Measurements from ENCODE around the gene RCSD1. TPM values are rescaled to one million over a fixed set of nuclear protein-coding genes. Genes with fewer than 3 reads are reported as not detected.

The RCSD1 gene
- total and polyA plus RNA-seq, 2 donors (not counting 3 experiments of a cell fraction or from before 2014, with no cell fraction given): 0.08 to 1.00 TPM

DNA sequence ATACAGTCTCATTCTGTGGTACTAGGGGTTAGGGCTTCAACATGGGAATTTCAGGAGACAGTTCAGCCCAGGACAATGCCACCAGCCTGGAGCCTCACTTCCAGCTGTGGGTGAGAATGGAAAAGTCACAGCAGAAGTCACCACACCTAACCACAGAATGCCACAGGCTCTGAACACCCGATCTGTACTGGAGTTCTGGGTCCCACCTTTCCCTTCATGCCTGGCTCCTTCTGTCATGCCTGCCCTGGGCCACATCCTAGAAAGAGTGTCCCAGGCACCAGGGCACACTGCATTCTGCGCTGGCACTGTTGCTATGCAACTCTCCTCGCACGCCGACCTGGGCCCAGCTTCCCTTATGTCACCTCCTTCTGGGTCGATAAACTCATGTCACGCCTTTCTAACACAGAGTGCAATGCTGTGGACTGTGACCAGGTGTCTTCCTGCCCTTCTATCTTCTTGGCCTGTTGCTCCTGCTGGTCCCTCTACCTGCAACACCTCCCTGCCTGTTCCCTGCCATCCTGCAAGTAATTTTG lies 21.2 kb downstream of the RCSD1 start:
- no TSS peak for BruUV-seq (replicated peaks)
- H3K9me3 ChIP-seq (replicated peaks; ENCODE audit: control insufficient read depth, insufficient read depth, low read length): no peaks in the 10 kb centered on the region
- H3K27me3 ChIP-seq (ENCODE audit: control insufficient read depth in 2 of 2, insufficient read depth in 2 of 2, low read length in 2 of 2): peaks cover 0 to 3% of the 10 kb centered on the region in 2 experiments
- no peak overlapping the region for H3K27ac ChIP-seq (ENCODE audit: insufficient read depth, low read depth, low read length)
- intact Hi-C loops (cut with micrococcal nuclease): no loop called here
- dilution Hi-C loops (cut with MboI; ENCODE audit: extremely low pct_ligation_motif_present, low sequenced_read_pairs): no loop called here
- peaks cover 16% of the 10 kb centered on the region for H3K4me1 ChIP-seq (ENCODE audit: control insufficient read depth, extremely low read depth, insufficient read depth, low read length)
- H3K36me3 ChIP-seq (ENCODE audit: control insufficient read depth in 2 of 2, extremely low read depth in 1 of 2, insufficient read depth in 2 of 2, low read length in 2 of 2): no peaks in the 10 kb centered on the region
- H3K4me2 ChIP-seq (ENCODE audit: insufficient read depth, low read length): no peak overlapping the region
- H3K79me2 ChIP-seq (ENCODE audit: control insufficient read depth, insufficient read depth, low read length): no peaks in the 10 kb centered on the region
- no peak overlapping the region for H3K4me3 ChIP-seq (replicated peaks in 1 of 3; ENCODE audit: insufficient read depth in 1 of 3, low read depth in 1 of 3, low read length in 3 of 3)
- no peaks in the 10 kb centered on the region for H3K9me1 ChIP-seq (replicated peaks; ENCODE audit: control insufficient read depth, extremely low read depth, insufficient read depth, low read length)
- TF ChIP-seq, protein P1, sequence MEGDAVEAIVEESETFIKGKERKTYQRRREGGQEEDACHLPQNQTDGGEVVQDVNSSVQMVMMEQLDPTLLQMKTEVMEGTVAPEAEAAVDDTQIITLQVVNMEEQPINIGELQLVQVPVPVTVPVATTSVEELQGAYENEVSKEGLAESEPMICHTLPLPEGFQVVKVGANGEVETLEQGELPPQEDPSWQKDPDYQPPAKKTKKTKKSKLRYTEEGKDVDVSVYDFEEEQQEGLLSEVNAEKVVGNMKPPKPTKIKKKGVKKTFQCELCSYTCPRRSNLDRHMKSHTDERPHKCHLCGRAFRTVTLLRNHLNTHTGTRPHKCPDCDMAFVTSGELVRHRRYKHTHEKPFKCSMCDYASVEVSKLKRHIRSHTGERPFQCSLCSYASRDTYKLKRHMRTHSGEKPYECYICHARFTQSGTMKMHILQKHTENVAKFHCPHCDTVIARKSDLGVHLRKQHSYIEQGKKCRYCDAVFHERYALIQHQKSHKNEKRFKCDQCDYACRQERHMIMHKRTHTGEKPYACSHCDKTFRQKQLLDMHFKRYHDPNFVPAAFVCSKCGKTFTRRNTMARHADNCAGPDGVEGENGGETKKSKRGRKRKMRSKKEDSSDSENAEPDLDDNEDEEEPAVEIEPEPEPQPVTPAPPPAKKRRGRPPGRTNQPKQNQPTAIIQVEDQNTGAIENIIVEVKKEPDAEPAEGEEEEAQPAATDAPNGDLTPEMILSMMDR (IDR thresholded peaks at IDR 0.05; ENCODE audit: extremely low read depth in 1 of 2, insufficient read depth in 1 of 2, low read depth in 1 of 2, low read length in 2 of 2): no peak
- TF ChIP-seq, protein P2, sequence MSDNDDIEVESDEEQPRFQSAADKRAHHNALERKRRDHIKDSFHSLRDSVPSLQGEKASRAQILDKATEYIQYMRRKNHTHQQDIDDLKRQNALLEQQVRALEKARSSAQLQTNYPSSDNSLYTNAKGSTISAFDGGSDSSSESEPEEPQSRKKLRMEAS (IDR thresholded peaks at IDR 0.05; ENCODE audit: insufficient read depth, insufficient read length): no peak
- TF ChIP-seq MYC (IDR thresholded peaks at IDR 0.05; ENCODE audit: low read depth, low read length) (no peak), GATA2 (IDR thresholded peaks at IDR 0.05; ENCODE audit: insufficient read depth, insufficient read length, low read depth, low read length) (no peak), FOS (IDR thresholded peaks at IDR 0.05; ENCODE audit: borderline replicate concordance, insufficient read depth, low read length) (no peak), EZH2 (IDR thresholded peaks at IDR 0.05; ENCODE audit: borderline replicate concordance, low read depth, low read length, severe bottlenecking) (no peak), POLR2A (IDR thresholded peaks at IDR 0.05; ENCODE audit: low read depth, low read length) (no peak), JUN (IDR thresholded peaks at IDR 0.05; ENCODE audit: borderline replicate concordance, insufficient read depth, insufficient read length, low read depth) (no peak), POLR2AphosphoS5 (IDR thresholded peaks at IDR 0.05; ENCODE audit: insufficient read depth, low read depth, low read length) (no peak)
- H2AFZ ChIP-seq (ENCODE audit: low read depth, low read length): no peak overlapping the region
- POLR2A ChIA-PET: no interaction called here
- DNase-seq (ENCODE audit: low read depth, low spot score): no peak
- no peak for FAIRE-seq
- no peak overlapping the region for H3K9ac ChIP-seq (replicated peaks; ENCODE audit: extremely low read depth, insufficient read depth, low read length)
- H4K20me1 ChIP-seq (replicated peaks; ENCODE audit: control insufficient read depth, extremely low read depth, insufficient read depth, low read length): no peaks in the 10 kb centered on the region
- CTCF ChIA-PET: no interaction called here
